Memory B cell (primary cell): ENCODE data around the gene ELP4.
A peak's percentile ranks its signal among the peaks of the same experiment; 100 is the strongest.
"Not testable (repeated sequence)": the region's sequence is repeated elsewhere in the genome, so short reads cannot be mapped to it uniquely, and the experiment has no call there.

Experiments used
- ATAC-seq: fragments of 150-1000 bp; cut with Tn5 transposase; 2 replicates; pipeline ENCODE4 v1.10.0; 2021; ENCODE audit warnings: low read depth, mild to moderate bottlenecking, moderate library complexity
- DNase-seq, 2 donors: peaks; one replicate each; pipeline ENCODE4 v3.0.0; 2022; ENCODE audit warnings: low spot score in 2 of 2
- H3K27ac Mint-ChIP-seq: one replicate; pipeline ENCODE4 v1.8.0; 2022; ENCODE audit warnings: mild to moderate bottlenecking, moderate library complexity, mixed read lengths
- H3K27me3 Mint-ChIP-seq: one replicate; pipeline ENCODE4 v1.8.0; 2022; ENCODE audit warnings: mixed read lengths
- H3K36me3 Mint-ChIP-seq: one replicate; pipeline ENCODE4 v1.8.0; 2022; ENCODE audit warnings: mild to moderate bottlenecking, mixed read lengths
- H3K4me1 Mint-ChIP-seq: one replicate; pipeline ENCODE4 v1.8.0; 2022; ENCODE audit warnings: mixed read lengths
- H3K4me3 Mint-ChIP-seq: one replicate; pipeline ENCODE4 v1.8.0; 2022; ENCODE audit warnings: mild to moderate bottlenecking, moderate library complexity, mixed read lengths
- H3K9me3 Mint-ChIP-seq: one replicate; pipeline ENCODE4 v1.8.0; 2022; ENCODE audit warnings: mixed read lengths

The ELP4 gene

GRCh38 chr11:31509429-31510345 is at the start of gene ELP4, which contains the start of gene IMMP1L:
TSS of gene ELP4 (plus strand) at chr11:31509767. CDS start at chr11:31509785, 18 bp downstream.
TSS of gene IMMP1L (minus strand) at chr11:31509622. CDS start at chr11:31463276, 46,346 bp downstream.
- Mint-ChIP-seq H3K9me3 (no peaks in the 10 kb centered on the region), H3K4me1 (peaks cover 24% of the 10 kb centered on the region), H3K36me3 (no peaks in the 10 kb centered on the region), H3K4me3 (peak within 1 kb of the TSS; percentile 96), H3K27me3 (no peaks in the 10 kb centered on the region), H3K27ac (peak within 1 kb of the TSS; percentile 95)
- ATAC-seq (peak; percentile 98), DNase-seq (peak; percentile 91 to 93)

- ATAC-seq (no peak), DNase-seq (no peak)
- H3K4me3 Mint-ChIP-seq: no peak overlapping the region
- no peaks in the 10 kb centered on the region for H3K27me3 Mint-ChIP-seq
- peaks cover 7% of the 10 kb centered on the region for H3K4me1 Mint-ChIP-seq
- H3K9me3 Mint-ChIP-seq: peaks cover 6% of the 10 kb centered on the region
- H3K36me3 Mint-ChIP-seq: peaks cover 33% of the 10 kb centered on the region
- no peak overlapping the region for H3K27ac Mint-ChIP-seq
Observed at GRCh38 chr11:31464436-31464835, 45.1 kb upstream of the ELP4 start.

- Mint-ChIP-seq H3K9me3 (peaks cover 2% of the 10 kb centered on the region), H3K27me3 (no peaks in the 10 kb centered on the region), H3K4me1 (peaks cover 6% of the 10 kb centered on the region), H3K36me3 (peaks cover 18% of the 10 kb centered on the region), H3K4me3 (no peak overlapping the region), H3K27ac (no peak overlapping the region)
- DNase-seq (no peak), ATAC-seq (no peak)
Observed at GRCh38 chr11:31474083-31474482, 35.5 kb upstream of the ELP4 start.

- Mint-ChIP-seq H3K27ac (no peak overlapping the region), H3K4me1 (peaks cover 6% of the 10 kb centered on the region), H3K27me3 (no peaks in the 10 kb centered on the region), H3K4me3 (no peak overlapping the region), H3K36me3 (peaks cover 4% of the 10 kb centered on the region), H3K9me3 (no peaks in the 10 kb centered on the region)
- DNase-seq (no peak), ATAC-seq (no peak)
Observed at GRCh38 chr11:31477528-31478222, 31.9 kb upstream of the ELP4 start.

- no peaks in the 10 kb centered on the region for H3K9me3 Mint-ChIP-seq
- DNase-seq: no peak
- H3K36me3 Mint-ChIP-seq: peaks cover 4% of the 10 kb centered on the region
- H3K27ac Mint-ChIP-seq: no peak overlapping the region
- peaks cover 6% of the 10 kb centered on the region for H3K4me1 Mint-ChIP-seq
- H3K4me3 Mint-ChIP-seq: no peak overlapping the region
- no peaks in the 10 kb centered on the region for H3K27me3 Mint-ChIP-seq
- no peak for ATAC-seq
Observed at GRCh38 chr11:31478223-31478590, 31.4 kb upstream of the ELP4 start.

GRCh38 chr11:31479066-31479465 is 30.5 kb upstream of the ELP4 start:
- H3K4me1 Mint-ChIP-seq: peaks cover 6% of the 10 kb centered on the region
- H3K4me3 Mint-ChIP-seq: no peak overlapping the region
- DNase-seq (no peak), ATAC-seq (no peak)
- no peak overlapping the region for H3K27ac Mint-ChIP-seq
- peaks cover 4% of the 10 kb centered on the region for H3K36me3 Mint-ChIP-seq
- H3K9me3 Mint-ChIP-seq: no peaks in the 10 kb centered on the region
- H3K27me3 Mint-ChIP-seq: no peaks in the 10 kb centered on the region

GRCh38 chr11:31480930-31481329 is 28.6 kb upstream of the ELP4 start:
- H3K4me1 Mint-ChIP-seq: peaks cover 6% of the 10 kb centered on the region
- H3K27ac Mint-ChIP-seq: no peak overlapping the region
- H3K27me3 Mint-ChIP-seq: no peaks in the 10 kb centered on the region
- peaks cover 4% of the 10 kb centered on the region for H3K36me3 Mint-ChIP-seq
- H3K4me3 Mint-ChIP-seq: no peak overlapping the region
- no peaks in the 10 kb centered on the region for H3K9me3 Mint-ChIP-seq
- DNase-seq: no peak
- ATAC-seq: no peak

- Mint-ChIP-seq H3K27ac (no peak overlapping the region), H3K27me3 (no peaks in the 10 kb centered on the region), H3K36me3 (peaks cover 2% of the 10 kb centered on the region), H3K4me3 (no peak overlapping the region), H3K4me1 (peaks cover 9% of the 10 kb centered on the region), H3K9me3 (no peaks in the 10 kb centered on the region)
- ATAC-seq (no peak), DNase-seq (no peak)
Observed at GRCh38 chr11:31484497-31484896, 25.1 kb upstream of the ELP4 start.

GRCh38 chr11:31487848-31488247 is 21.7 kb upstream of the ELP4 start:
- H3K4me1 Mint-ChIP-seq: peaks cover 15% of the 10 kb centered on the region
- no peak for DNase-seq
- H3K36me3 Mint-ChIP-seq: peaks cover 7% of the 10 kb centered on the region
- ATAC-seq: no peak
- no peak overlapping the region for H3K27ac Mint-ChIP-seq
- no peaks in the 10 kb centered on the region for H3K27me3 Mint-ChIP-seq
- H3K4me3 Mint-ChIP-seq: no peak overlapping the region
- H3K9me3 Mint-ChIP-seq: no peaks in the 10 kb centered on the region

GRCh38 chr11:31492320-31492913 is 17.1 kb upstream of the ELP4 start:
- no peak for ATAC-seq
- DNase-seq: no peak
- H3K27ac Mint-ChIP-seq: no peak overlapping the region
- no peaks in the 10 kb centered on the region for H3K27me3 Mint-ChIP-seq
- peaks cover 4% of the 10 kb centered on the region for H3K9me3 Mint-ChIP-seq
- peaks cover 23% of the 10 kb centered on the region for H3K36me3 Mint-ChIP-seq
- H3K4me3 Mint-ChIP-seq: no peak overlapping the region
- H3K4me1 Mint-ChIP-seq: peaks cover 15% of the 10 kb centered on the region

GRCh38 chr11:31493235-31493634 is 16.3 kb upstream of the ELP4 start:
- H3K27ac Mint-ChIP-seq: no peak overlapping the region
- peaks cover 23% of the 10 kb centered on the region for H3K36me3 Mint-ChIP-seq
- DNase-seq (no peak), ATAC-seq (no peak)
- H3K27me3 Mint-ChIP-seq: no peaks in the 10 kb centered on the region
- H3K4me1 Mint-ChIP-seq: peaks cover 12% of the 10 kb centered on the region
- no peak overlapping the region for H3K4me3 Mint-ChIP-seq
- H3K9me3 Mint-ChIP-seq: peaks cover 4% of the 10 kb centered on the region

GRCh38 chr11:31493762-31494161 is 15.8 kb upstream of the ELP4 start:
- H3K4me1 Mint-ChIP-seq: peaks cover 12% of the 10 kb centered on the region
- H3K27ac Mint-ChIP-seq, H3K9me3 Mint-ChIP-seq: not testable (repeated sequence)

GRCh38 chr11:31499576-31500178 is 9.9 kb upstream of the ELP4 start:
- peaks cover 21% of the 10 kb centered on the region for H3K36me3 Mint-ChIP-seq
- H3K4me1 Mint-ChIP-seq: peaks cover 10% of the 10 kb centered on the region
- H3K4me3 Mint-ChIP-seq: no peak overlapping the region
- H3K9me3 Mint-ChIP-seq: peaks cover 4% of the 10 kb centered on the region
- H3K27me3 Mint-ChIP-seq: no peaks in the 10 kb centered on the region
- H3K27ac Mint-ChIP-seq: no peak overlapping the region
- no peak for DNase-seq
- no peak for ATAC-seq

More at GRCh38 chr11:31493762-31494161, 15.8 kb upstream of the ELP4 start:
- ATAC-seq, DNase-seq, H3K4me3 Mint-ChIP-seq, H3K27me3 Mint-ChIP-seq: not testable (repeated sequence)
- H3K36me3 Mint-ChIP-seq: peaks cover 23% of the 10 kb centered on the region

- DNase-seq (no peak), ATAC-seq (no peak)
- no peak overlapping the region for H3K4me3 Mint-ChIP-seq
- H3K4me1 Mint-ChIP-seq: peaks cover 8% of the 10 kb centered on the region
- H3K36me3 Mint-ChIP-seq: peaks cover 15% of the 10 kb centered on the region
- no peak overlapping the region for H3K27ac Mint-ChIP-seq
- H3K27me3 Mint-ChIP-seq: no peaks in the 10 kb centered on the region
- no peaks in the 10 kb centered on the region for H3K9me3 Mint-ChIP-seq
Observed at GRCh38 chr11:31500560-31500959, 9.0 kb upstream of the ELP4 start.
